SK-N-SH treated with all-trans-retinoic acid at 6 μM for 48 hours (cell line): ENCODE data around the gene PCSK2.

Experiments
- ATAC-seq: fragments of 200-7000 bp; cut with Tn5 transposase; 3 replicates; pipeline ENCODE4 v1.9.1; 2020; ENCODE audit warnings: mild to moderate bottlenecking, moderate library complexity
- ARNTL ChIP-seq: fragments of 450-650 bp; formaldehyde crosslinking; IDR thresholded peaks from 2 replicates; pipeline ENCODE4 v1.5.0; 2020; ENCODE audit warnings: low read depth, mild to moderate bottlenecking, moderate library complexity, borderline replicate concordance
- ESRRG ChIP-seq: fragments of 250-450 bp; sonication (Bioruptor Pico); IDR thresholded peaks from 2 replicates; pipeline ENCODE4 v1.6.1; 2021; ENCODE audit warnings: mild to moderate bottlenecking
- GLIS3 ChIP-seq: fragments of 250-450 bp; sonication (Bioruptor Pico); IDR thresholded peaks from 2 replicates; pipeline ENCODE4 v1.5.0; 2020; ENCODE audit warnings: mild to moderate bottlenecking, moderate library complexity
- ISL1 ChIP-seq: fragments of 250-450 bp; sonication (Bioruptor Pico); IDR thresholded peaks from 2 replicates; pipeline ENCODE4 v2.1.2; 2022; ENCODE audit warnings: mild to moderate bottlenecking, moderate library complexity
- OSR1 ChIP-seq: fragments of 250-450 bp; sonication (Bioruptor Pico); IDR thresholded peaks from 2 replicates; pipeline ENCODE4 v1.8.0; 2022; ENCODE audit warnings: moderate library complexity, mild to moderate bottlenecking, inconsistent platforms
- PPARA ChIP-seq: fragments of 250-450 bp; sonication (Bioruptor Pico); IDR thresholded peaks from 2 replicates; pipeline ENCODE4 v1.5.0; 2020; ENCODE audit warnings: mild to moderate bottlenecking, borderline replicate concordance
- SNAI2 ChIP-seq: fragments of 250-450 bp; sonication (Bioruptor Pico); IDR thresholded peaks from 2 replicates; pipeline ENCODE4 v1.5.0; 2020; ENCODE audit warnings: mild to moderate bottlenecking, moderate library complexity
- TOX ChIP-seq: fragments of 250-450 bp; sonication (Bioruptor Pico); IDR thresholded peaks from 2 replicates; pipeline ENCODE4 v1.8.0; 2021; ENCODE audit warnings: mild to moderate bottlenecking, moderate library complexity, borderline replicate concordance
- ZC3H10 ChIP-seq: fragments of 250-450 bp; sonication (Bioruptor Pico); IDR thresholded peaks from 2 replicates; pipeline ENCODE4 v1.5.1; 2021; ENCODE audit warnings: mild to moderate bottlenecking, moderate library complexity
- ZFP3 ChIP-seq: fragments of 250-450 bp; sonication (Bioruptor Pico); IDR thresholded peaks from 2 replicates; pipeline ENCODE4 v1.5.0; 2020; ENCODE audit warnings: mild to moderate bottlenecking, moderate library complexity
- ZFP30 ChIP-seq: fragments of 450-650 bp; formaldehyde crosslinking; IDR thresholded peaks from 2 replicates; pipeline ENCODE4 v1.5.0; 2022; ENCODE audit warnings: mild to moderate bottlenecking, moderate library complexity
- ZNF565 ChIP-seq: fragments of 450-650 bp; formaldehyde crosslinking; conservative IDR thresholded peaks from 2 replicates; pipeline ENCODE4 v1.5.0; 2020; ENCODE audit warnings: low read depth, mild to moderate bottlenecking, moderate library complexity
- ZNF70 ChIP-seq: fragments of 450-650 bp; formaldehyde crosslinking; IDR thresholded peaks from 2 replicates; pipeline ENCODE4 v1.5.0; 2020; ENCODE audit warnings: mild to moderate bottlenecking, moderate library complexity
- ZNF8 ChIP-seq: fragments of 450-650 bp; formaldehyde crosslinking; IDR thresholded peaks from 2 replicates; pipeline ENCODE4 v1.5.0; 2020; ENCODE audit warnings: mild to moderate bottlenecking, moderate library complexity
- TF ChIP-seq, protein P1 (sequence below): fragments of 250-450 bp; sonication (Bioruptor Pico); IDR thresholded peaks from 2 replicates; pipeline ENCODE4 v1.8.0; 2021; ENCODE audit warnings: low read depth, mild to moderate bottlenecking, moderate library complexity, borderline replicate concordance
- TF ChIP-seq, protein P2 (sequence below): fragments of 250-450 bp; sonication (Bioruptor Pico); IDR thresholded peaks from 2 replicates; pipeline ENCODE4 v1.5.0; 2020; ENCODE audit warnings: mild to moderate bottlenecking, moderate library complexity
- TF ChIP-seq, protein P3 (sequence below): fragments of 250-450 bp; sonication (Bioruptor Pico); IDR thresholded peaks from 2 replicates; pipeline ENCODE4 v1.8.0; 2020; ENCODE audit warnings: mild to moderate bottlenecking, moderate library complexity, borderline replicate concordance
- TF ChIP-seq, protein P4 (sequence below): fragments of 250-450 bp; sonication (Bioruptor Pico); IDR thresholded peaks from 2 replicates; pipeline ENCODE4 v1.5.1; 2021; ENCODE audit warnings: mild to moderate bottlenecking, moderate library complexity
- TF ChIP-seq, protein P5 (sequence below): fragments of 250-450 bp; sonication (Bioruptor Pico); IDR thresholded peaks from 2 replicates; pipeline ENCODE4 v1.5.1; 2020; ENCODE audit warnings: low read depth, mild to moderate bottlenecking, moderate library complexity

The PCSK2 gene

DNA sequence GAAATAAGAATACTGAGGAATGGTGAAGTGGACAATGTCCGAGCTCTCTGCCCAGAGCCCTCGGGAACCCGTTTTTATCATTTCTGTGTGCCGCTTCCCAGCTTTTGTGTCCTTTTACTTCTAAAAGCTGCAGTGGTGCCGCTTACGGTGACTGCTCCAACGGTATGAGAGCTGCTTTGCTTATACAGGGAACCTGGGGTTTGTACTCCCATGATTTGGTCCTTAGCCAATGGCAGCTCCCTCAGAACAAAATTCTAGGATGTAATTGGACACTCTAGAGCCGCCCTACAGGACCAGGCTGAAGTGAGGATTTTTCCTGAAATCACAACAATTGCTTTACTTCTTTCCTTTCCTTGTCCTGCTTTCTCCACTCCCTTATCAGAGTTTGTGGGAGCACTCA lies 24.2 kb upstream of the PCSK2 start (continued):
- no peak for TF ChIP-seq GLIS3 (CRISPR knock-in tag)
- TF ChIP-seq ESRRG (CRISPR knock-in tag): no peak
- no peak for TF ChIP-seq ZFP3 (CRISPR knock-in tag)
- TF ChIP-seq ZNF565 (CRISPR knock-in tag): no peak
- no peak for TF ChIP-seq ZNF70 (CRISPR knock-in tag)
- TF ChIP-seq, protein P1, sequence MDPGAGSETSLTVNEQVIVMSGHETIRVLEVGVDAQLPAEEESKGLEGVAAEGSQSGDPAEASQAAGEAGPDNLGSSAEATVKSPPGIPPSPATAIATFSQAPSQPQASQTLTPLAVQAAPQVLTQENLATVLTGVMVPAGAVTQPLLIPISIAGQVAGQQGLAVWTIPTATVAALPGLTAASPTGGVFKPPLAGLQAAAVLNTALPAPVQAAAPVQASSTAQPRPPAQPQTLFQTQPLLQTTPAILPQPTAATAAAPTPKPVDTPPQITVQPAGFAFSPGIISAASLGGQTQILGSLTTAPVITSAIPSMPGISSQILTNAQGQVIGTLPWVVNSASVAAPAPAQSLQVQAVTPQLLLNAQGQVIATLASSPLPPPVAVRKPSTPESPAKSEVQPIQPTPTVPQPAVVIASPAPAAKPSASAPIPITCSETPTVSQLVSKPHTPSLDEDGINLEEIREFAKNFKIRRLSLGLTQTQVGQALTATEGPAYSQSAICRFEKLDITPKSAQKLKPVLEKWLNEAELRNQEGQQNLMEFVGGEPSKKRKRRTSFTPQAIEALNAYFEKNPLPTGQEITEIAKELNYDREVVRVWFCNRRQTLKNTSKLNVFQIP (CRISPR knock-in tag): no peak
- TF ChIP-seq ARNTL (CRISPR knock-in tag): no peak
- TF ChIP-seq ZFP30 (CRISPR knock-in tag): no peak
- no peak for TF ChIP-seq PPARA

DNA sequence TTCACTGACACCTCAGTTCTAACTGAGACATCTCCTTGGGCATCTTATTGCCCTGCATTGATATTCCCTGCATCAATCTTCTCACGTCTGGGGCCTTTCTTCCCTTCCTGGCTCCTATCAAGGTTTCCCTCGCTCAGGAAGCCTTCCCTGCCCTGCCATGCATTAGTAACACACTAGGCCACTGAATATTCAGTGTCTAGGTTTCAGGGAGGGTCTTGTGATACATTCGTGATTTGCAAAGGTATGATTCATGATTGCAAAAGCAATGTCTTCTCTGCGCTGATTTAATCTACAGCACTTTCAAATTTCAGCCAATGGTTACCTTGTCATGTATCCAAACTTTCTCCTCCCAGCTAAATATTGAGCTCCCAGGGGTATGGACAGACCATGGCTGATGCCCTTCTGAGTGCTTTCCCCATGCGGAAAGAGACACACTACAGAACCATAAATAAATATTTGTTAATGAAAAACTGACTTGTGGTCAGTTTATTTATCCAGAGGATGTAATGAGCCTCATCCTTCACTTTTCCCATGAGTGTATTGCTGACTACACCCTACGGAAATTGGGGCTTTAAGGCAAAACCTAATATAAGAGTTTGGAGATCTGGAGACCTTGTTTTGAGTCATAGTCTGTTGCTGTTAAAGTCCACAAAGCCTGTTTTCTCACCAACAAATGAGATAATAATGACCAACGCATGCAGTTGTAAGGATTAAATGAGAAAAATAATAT lies 21.6 kb upstream of the PCSK2 start:
- TF ChIP-seq ZNF70 (CRISPR knock-in tag) (no peak), ZFP30 (CRISPR knock-in tag) (no peak), ZFP3 (CRISPR knock-in tag) (no peak), ZNF8 (CRISPR knock-in tag) (no peak), TOX (CRISPR knock-in tag) (no peak), PPARA (no peak), ARNTL (CRISPR knock-in tag) (no peak), ZC3H10 (no peak)
- TF ChIP-seq, protein P2, sequence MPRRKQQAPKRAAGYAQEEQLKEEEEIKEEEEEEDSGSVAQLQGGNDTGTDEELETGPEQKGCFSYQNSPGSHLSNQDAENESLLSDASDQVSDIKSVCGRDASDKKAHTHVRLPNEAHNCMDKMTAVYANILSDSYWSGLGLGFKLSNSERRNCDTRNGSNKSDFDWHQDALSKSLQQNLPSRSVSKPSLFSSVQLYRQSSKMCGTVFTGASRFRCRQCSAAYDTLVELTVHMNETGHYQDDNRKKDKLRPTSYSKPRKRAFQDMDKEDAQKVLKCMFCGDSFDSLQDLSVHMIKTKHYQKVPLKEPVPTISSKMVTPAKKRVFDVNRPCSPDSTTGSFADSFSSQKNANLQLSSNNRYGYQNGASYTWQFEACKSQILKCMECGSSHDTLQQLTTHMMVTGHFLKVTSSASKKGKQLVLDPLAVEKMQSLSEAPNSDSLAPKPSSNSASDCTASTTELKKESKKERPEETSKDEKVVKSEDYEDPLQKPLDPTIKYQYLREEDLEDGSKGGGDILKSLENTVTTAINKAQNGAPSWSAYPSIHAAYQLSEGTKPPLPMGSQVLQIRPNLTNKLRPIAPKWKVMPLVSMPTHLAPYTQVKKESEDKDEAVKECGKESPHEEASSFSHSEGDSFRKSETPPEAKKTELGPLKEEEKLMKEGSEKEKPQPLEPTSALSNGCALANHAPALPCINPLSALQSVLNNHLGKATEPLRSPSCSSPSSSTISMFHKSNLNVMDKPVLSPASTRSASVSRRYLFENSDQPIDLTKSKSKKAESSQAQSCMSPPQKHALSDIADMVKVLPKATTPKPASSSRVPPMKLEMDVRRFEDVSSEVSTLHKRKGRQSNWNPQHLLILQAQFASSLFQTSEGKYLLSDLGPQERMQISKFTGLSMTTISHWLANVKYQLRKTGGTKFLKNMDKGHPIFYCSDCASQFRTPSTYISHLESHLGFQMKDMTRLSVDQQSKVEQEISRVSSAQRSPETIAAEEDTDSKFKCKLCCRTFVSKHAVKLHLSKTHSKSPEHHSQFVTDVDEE (CRISPR knock-in tag): no peak
- TF ChIP-seq, protein P3, sequence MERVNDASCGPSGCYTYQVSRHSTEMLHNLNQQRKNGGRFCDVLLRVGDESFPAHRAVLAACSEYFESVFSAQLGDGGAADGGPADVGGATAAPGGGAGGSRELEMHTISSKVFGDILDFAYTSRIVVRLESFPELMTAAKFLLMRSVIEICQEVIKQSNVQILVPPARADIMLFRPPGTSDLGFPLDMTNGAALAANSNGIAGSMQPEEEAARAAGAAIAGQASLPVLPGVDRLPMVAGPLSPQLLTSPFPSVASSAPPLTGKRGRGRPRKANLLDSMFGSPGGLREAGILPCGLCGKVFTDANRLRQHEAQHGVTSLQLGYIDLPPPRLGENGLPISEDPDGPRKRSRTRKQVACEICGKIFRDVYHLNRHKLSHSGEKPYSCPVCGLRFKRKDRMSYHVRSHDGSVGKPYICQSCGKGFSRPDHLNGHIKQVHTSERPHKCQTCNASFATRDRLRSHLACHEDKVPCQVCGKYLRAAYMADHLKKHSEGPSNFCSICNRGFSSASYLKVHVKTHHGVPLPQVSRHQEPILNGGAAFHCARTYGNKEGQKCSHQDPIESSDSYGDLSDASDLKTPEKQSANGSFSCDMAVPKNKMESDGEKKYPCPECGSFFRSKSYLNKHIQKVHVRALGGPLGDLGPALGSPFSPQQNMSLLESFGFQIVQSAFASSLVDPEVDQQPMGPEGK (CRISPR knock-in tag): no peak
- TF ChIP-seq, protein P1 (CRISPR knock-in tag): no peak
- ATAC-seq: no peak

DNA sequence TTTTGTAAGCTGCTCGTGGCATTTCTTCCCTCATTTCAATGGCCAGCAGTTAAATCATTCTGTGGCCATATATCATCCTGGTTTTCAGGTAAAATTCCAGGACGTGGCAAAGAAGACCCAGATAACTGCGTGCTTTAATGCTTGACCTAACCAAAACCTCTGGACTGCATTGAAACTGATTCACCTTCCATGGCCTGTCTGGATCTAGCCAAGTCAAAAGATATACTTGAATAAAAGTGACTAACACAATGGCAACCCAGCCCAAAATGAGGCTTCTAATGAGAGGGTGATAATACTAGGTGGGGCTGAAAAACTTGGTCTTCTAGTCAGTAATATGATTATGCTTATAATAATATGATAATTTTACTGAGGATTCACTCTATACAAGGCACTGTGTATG lies 16.5 kb upstream of the PCSK2 start:
- ATAC-seq: no peak
- no peak for TF ChIP-seq ISL1
- no peak for TF ChIP-seq ESRRG (CRISPR knock-in tag)
- TF ChIP-seq, protein P2 (CRISPR knock-in tag): no peak
- TF ChIP-seq ARNTL (CRISPR knock-in tag): no peak
- TF ChIP-seq OSR1 (CRISPR knock-in tag): no peak
- no peak for TF ChIP-seq ZNF70 (CRISPR knock-in tag)
- TF ChIP-seq, protein P3 (CRISPR knock-in tag): no peak
- TF ChIP-seq ZFP3 (CRISPR knock-in tag): no peak
- TF ChIP-seq SNAI2 (CRISPR knock-in tag): no peak
- TF ChIP-seq, protein P4, sequence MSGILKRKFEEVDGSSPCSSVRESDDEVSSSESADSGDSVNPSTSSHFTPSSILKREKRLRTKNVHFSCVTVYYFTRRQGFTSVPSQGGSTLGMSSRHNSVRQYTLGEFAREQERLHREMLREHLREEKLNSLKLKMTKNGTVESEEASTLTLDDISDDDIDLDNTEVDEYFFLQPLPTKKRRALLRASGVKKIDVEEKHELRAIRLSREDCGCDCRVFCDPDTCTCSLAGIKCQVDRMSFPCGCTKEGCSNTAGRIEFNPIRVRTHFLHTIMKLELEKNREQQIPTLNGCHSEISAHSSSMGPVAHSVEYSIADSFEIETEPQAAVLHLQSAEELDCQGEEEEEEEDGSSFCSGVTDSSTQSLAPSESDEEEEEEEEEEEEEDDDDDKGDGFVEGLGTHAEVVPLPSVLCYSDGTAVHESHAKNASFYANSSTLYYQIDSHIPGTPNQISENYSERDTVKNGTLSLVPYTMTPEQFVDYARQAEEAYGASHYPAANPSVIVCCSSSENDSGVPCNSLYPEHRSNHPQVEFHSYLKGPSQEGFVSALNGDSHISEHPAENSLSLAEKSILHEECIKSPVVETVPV: no peak
- TF ChIP-seq, protein P5, sequence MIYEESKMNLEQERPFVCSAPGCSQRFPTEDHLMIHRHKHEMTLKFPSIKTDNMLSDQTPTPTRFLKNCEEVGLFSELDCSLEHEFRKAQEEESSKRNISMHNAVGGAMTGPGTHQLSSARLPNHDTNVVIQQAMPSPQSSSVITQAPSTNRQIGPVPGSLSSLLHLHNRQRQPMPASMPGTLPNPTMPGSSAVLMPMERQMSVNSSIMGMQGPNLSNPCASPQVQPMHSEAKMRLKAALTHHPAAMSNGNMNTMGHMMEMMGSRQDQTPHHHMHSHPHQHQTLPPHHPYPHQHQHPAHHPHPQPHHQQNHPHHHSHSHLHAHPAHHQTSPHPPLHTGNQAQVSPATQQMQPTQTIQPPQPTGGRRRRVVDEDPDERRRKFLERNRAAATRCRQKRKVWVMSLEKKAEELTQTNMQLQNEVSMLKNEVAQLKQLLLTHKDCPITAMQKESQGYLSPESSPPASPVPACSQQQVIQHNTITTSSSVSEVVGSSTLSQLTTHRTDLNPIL (CRISPR knock-in tag): no peak
